DLD1 (cell line): ENCODE data around the gene OR7G2.
"Not testable (repeated sequence)": the region's sequence is repeated elsewhere in the genome, so short reads cannot be mapped to it uniquely, and the experiment has no call there.

Source experiments
- in situ Hi-C: cut with HindIII; loops from 2 replicates; pipeline ENCODE4 v1.10.0; 2017; ENCODE audit warnings: low sequenced_read_pairs

OR7G2 gene

DNA sequence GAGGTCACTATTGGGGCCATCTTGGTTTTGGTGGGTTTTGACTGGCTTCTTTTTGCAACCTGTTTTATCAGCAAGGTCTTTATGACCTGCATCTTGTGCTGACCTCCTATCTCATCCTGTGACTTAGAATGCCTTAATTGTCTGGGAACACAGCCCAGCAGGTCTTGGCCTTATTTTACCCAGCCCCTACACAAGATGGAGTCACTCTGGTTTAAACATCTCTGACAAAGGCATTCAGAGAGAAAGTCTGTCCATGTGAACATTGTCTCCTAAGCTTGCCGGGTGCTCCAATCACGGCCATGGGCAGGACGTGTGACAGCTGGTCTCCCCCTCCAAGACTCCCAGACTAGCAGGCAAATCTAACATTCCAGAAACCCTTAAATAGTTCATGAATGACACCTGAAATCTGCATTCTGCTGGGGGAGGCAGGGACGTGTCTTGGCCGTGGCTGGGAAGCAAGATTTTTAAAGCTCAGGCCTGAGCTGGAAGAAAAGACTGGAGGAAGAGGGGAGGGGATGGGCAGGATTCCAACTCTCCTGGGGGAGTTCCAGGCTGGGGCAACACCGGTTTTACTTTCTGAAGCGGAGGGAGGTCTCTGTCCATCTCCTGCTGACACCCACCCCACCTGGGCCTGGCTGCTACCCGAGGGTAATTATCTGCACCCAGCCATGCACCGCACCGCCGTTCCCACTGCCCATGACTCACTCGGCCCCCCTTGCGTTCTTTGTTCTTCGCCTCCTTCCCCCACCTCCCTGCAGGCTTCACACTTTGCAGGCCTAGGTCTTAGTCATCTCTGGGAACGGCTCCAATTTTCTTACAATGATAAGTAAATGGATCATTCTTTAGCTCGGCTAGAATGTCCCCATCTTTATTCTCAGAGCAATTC is 32.0 kb downstream of the OR7G2 start:
- in situ Hi-C loops, result no loop called here

DNA sequence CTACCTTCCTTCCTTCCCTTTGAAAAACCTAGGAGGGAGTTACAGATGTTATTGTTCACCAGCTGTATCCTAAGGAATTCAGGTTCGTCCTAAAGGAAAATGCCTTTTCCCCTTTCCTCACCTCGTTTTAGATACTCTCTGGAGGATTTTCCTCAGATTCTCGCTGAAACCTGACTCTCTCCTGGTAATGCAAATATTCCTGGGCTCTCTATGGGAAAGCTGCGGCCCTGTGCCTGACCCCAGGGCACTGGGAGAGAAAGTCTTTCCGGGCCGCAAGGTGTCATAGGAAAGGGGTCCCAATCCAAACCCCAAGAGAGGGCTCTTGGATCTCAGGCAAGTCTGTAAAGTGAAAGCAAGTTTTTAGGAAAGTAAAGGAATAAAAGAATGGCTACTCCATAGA is 33.5 kb downstream of the OR7G2 start:
- in situ Hi-C loops, result no loop called here

DNA sequence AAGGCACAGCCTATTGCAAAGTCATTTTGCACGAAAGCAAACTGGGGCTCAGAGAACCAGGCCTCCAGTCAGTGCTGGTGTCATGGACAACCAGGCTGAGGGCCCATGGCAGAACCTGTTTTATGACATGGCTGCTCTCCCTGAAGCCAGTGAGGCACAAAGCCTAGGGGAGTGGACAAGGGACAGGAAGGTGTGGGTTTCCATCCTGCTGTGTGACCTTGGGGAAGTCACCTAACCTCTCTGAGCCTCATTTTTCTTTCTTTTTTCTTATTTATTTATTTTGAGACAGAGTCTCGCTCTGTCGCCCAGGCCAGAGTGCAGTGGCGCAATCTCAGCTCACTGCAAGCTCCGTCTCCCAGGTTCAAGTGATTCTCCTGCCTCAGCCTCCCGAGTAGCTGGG is 35.6 kb downstream of the OR7G2 start:
- in situ Hi-C loops, result not testable (repeated sequence)

DNA sequence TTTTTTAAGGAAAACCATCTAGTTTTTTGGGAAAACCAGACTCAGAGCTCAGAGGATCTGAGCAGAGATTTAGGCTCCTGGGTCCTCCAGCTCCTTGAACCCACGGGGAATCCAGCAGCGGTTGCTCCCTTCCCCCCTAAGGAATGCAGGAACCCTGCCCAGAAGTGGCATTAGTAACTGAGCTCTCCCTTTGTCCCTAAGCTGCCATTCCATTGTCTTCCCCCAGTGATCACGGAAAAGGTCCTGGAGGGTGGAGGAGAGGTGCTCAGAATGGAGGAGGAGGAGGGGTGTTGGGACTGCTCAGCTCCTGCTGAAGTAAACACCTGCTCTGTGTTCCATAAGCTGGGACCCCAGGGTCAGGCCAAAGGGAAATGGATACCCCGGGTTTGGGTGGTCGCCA is 37.2 kb downstream of the OR7G2 start:
- in situ Hi-C loops, result no loop called here

DNA sequence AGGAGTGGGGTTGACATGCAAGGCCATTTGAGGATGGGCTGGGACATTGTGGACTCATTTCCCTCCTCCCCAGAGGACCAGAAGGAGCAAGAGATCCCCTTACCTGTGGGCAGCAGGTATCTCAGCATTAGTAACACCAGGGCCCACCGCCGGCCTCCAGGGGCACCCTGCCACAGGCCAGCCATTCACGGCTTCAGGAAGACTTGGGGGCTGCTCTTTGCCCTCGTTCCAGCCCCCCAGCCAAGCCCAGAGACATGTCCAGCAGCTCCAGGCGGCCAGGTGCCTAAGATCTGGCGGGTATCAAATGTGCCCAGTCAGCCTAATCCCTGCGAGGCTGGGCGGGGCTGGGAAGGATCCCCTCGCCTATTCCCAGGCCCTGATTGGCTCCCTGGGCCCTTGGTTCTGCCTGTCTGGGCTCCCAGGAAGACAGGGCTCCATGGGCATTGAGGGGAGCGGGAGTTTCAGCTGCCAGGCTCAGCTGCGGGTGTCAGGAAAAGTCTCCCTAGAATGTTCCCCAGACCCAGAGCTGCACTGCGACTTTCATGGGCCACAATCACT is 41.7 kb downstream of the OR7G2 start:
- in situ Hi-C loops, result no loop called here

DNA sequence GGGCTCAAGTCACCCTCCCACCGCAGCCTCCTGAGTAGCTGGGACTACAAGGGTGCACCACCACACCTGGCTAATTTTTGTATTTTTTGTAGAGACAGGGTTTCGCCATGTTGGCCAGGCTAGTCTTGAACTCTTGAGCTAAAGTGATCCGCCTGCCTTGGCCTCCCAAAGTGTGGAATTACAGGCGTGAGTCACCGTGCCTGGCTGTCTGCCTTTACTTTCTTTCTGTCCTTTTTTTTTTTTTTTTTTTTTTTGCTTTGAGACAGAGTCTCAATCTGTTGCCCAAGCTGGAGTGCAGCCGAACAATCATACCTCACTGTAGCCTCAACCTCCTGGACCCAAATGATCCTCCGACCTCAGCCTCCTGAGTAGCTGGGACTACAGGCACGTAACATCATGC is 45.4 kb downstream of the OR7G2 start:
- in situ Hi-C loops, result no loop called here

DNA sequence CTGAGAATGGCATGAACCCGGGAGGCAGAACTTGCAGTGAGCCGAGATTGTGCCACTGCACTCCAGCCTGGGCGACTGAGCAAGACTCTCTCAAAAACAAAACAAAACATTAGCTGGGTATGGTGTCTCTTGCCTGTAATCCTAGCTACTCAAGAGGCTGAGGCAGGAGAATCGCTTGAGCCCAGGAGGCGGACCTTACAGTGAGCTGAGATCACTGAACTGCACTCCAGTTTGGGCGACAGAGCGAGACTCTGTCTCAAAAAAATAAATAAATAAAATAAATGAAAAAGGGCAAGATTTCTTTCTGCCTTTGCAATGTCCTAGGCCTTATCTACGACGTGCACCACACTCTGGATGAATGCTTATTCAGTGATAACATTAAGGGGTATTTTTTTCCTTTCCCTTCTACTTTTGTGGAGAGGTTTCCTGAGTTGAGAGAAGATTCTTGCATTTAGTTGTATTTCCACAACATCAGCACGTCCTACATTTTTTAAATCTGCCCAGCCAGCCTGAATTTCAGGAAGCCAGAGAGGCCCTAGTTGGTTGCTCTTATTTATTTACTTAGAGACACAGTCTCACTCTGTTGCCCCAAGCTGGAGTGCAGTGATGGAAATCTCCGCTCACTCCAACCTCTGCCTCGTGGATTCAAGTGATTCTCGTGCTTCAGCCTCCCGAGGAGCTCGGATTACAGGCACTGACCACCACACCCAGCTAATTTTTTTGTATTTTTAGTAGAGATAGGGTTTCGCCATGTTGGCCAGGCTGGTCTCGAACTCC is 46.5 kb downstream of the OR7G2 start:
- in situ Hi-C loops, result no loop called here

DNA sequence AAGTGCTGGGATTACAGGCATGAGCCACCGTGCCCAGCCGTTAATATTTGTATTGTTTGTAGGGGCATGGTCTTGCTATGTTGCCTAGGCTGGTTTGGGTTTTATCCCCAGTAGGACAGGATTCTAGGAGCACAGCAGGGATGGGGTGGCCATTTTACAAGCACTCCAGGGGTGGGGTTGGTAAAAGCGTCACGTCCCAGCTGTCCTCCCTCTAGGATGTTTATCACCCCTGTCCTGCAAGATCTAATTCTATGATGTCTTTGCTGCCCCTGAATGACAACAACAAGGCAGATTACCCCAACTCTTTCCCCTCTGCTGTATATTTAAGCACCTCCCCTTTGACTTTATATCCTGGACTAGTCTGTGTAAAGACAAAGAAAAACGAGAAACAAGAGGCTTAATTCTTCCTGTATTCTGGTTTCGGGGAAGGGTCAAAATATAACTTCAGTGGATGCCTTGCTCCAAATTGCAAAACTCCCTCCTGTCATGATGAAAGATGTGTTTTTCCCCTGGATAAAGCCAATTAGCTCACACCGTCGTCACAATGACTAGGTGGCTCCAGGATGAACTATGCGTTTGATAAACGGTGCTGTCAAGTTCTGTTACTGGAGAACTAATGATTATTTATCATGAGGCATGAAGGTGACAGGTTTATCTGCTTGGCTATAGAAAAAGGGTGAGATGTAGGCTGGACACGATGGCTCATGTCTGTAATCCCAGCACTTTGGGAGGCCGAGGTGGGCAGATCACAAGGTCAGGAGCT is 48.2 kb downstream of the OR7G2 start:
- in situ Hi-C loops, result no loop called here

DNA sequence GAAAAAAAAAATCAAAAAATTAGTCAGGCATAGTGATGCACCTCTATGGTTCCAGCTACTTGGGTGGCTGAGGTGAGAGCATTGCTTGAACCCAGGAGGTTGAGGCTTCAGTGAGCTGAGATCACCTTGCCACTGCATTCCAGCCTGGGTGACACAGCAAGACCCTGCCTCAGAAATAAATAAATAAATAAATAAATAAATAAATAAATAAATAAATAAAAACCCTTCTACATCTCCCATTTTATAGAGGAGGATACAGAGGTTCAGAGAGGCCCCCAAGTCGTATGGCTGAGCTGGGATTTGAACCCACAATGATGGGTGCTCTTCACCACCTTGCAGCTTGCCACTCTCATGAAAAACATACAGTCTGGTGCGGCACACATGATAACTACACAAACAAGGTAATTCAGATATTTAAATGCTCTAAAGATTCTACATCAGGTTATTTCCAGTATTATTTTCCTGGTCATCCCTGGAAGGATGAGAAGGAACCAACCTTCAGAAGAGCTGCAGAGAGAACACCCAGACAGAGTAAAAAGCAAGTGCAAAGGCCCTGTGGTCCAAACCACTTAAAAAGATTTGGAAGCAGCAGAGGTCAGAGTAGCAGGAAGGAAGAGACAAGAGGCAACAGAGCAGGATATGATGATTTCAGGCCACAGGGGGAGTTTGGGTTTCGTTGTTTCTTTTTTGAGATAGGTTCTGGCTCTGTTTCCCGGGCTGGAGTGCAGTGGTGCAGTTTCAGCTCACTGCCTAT is 49.6 kb downstream of the OR7G2 start:
- in situ Hi-C loops, result no loop called here

DNA sequence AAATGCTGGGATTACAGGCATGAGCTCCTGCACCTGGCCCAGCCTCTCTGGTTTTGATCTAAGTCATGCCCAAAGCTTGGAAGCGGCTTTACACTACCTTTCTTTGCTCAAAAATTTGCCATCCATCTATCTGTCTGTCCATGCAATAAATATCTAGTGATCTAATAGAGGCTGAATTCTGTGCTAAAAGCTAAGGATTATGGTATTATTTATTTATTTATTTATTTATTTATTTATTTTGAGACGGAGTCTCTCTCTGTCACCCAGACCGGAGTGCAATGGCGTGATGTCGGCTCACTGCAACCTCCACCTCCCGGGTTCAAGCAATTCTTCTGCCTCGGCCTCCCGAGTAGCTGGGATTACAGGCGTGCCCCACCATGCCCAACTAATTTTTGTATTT is 51.1 kb downstream of the OR7G2 start:
- in situ Hi-C loops, result not testable (repeated sequence)

DNA sequence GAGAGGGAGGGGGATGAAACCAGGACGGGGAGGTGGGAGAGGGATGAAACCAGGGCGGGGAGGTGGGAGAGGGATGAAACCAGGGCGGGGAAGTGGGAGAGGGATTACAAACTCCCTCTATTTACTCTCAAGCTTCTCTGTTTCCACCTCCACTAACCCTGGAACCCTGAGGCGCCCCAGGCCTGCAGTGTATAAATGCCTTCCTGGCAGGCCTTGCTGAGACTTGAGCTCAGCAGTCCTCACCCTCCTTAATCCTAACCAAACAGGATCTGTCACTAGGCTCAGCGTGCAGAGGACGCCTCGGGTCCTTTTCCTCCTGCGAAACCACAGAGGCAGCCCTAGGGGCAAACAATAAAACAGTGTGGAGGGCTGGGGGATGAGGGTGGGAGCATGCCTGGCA is 52.5 kb downstream of the OR7G2 start:
- in situ Hi-C loops, result no loop called here

DNA sequence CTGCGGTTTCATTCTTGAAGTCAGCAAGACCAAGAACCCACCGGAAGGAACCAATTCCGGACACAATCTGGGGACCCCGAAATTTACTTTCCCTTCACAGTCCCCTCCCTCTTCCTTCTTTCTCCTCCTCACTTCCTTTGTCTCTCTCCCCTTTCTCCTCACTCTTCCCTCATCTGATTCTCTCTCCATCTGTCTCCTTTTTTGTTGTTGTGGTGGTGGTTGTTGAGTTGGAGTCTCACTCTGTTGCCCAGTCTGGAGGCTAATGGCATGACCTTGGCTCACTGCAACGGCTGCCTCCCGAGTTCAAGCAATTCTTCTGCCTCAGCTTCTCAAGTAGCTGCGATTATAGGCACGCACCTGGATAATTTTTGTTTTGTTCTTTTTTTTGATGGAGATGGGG is 53.1 kb downstream of the OR7G2 start:
- in situ Hi-C loops, result no loop called here

DNA sequence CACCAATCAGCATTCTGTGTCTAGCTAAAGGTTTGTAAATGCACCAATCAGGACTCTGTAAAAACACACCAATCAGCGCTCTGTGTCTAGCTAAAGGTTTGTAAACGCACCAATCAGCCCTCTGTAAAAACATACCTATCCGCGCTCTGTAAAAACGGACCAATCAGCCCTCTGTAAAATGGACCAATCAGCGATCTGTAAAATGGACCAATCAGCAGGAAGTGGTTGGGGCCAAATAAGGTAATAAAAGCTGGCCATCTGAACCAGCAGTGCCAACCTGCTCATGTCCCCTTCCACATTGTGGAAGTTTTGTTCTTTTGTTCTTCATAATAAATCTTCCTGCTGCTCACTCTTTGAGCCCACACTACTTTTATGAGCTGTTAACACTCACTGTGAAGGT is 53.6 kb downstream of the OR7G2 start:
- in situ Hi-C loops, result not testable (repeated sequence)

DNA sequence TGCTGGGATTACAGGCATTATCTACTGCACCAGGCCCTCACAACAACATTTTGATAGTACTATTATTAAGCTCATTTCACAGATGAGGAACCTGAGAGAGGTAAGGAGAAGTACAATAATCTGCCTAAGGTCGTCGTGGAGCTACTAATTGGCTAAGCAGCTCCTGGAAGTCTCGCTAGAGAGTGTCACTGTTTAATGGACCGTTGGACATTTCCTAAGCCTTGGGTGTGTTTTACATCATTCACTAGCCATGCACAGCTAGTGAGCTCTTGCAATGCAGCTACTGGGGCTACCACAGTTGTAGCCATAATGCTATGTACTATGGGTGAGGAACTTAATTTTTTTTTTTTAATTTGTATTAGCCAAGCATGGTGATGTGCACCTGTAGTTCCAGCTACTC is 54.4 kb downstream of the OR7G2 start:
- in situ Hi-C loops, result no loop called here
